ENCODE data around the gene LGALS8.
"Not testable (repeated sequence)": the region's sequence is repeated elsewhere in the genome, so short reads cannot be mapped to it uniquely, and the experiment has no call there.

DNA sequence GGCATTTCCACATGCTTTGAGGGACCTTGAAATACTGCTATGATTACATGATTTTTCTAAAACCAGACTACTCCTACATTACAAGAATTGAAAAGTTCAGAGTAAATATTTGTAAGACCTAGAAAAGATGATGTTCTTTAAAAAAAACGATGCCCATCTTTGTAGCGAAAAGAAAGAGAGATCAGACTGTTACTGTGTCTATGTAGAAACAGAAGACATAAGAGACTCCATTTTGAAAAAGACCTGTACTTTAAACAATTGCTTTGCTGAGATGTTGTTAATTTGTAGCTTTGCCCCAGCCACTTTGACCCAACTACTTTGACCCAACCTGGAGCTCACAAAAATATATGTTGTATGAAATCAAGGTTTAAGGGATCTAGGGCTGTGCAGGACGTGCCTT, 19.4 kb upstream of the LGALS8 start:
- TF ChIP-seq, protein P1, sequence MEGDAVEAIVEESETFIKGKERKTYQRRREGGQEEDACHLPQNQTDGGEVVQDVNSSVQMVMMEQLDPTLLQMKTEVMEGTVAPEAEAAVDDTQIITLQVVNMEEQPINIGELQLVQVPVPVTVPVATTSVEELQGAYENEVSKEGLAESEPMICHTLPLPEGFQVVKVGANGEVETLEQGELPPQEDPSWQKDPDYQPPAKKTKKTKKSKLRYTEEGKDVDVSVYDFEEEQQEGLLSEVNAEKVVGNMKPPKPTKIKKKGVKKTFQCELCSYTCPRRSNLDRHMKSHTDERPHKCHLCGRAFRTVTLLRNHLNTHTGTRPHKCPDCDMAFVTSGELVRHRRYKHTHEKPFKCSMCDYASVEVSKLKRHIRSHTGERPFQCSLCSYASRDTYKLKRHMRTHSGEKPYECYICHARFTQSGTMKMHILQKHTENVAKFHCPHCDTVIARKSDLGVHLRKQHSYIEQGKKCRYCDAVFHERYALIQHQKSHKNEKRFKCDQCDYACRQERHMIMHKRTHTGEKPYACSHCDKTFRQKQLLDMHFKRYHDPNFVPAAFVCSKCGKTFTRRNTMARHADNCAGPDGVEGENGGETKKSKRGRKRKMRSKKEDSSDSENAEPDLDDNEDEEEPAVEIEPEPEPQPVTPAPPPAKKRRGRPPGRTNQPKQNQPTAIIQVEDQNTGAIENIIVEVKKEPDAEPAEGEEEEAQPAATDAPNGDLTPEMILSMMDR (IDR thresholded peaks at IDR 0.05; ENCODE audit: insufficient read depth, low read length) = not testable (repeated sequence)
- TF ChIP-seq SPI1 (IDR thresholded peaks at IDR 0.05; ENCODE audit: borderline replicate concordance, low read depth) = not testable (repeated sequence)

Measured in HL-60 (cell line).